Suprapubic skin (tissue), 4 donors: ENCODE data around the gene TPRG1.

Experiments
- CTCF ChIP-seq, 2 donors: fragments of 200-600 bp in 1 of 2; fragments of 450-650 bp in 1 of 2; sonication (generic) in 1 of 2; IDR thresholded peaks; one replicate each; pipeline ENCODE4 v1.5.1; 2016 to 2019; ENCODE audit warnings: antibody characterized with exemption in 2 of 2, mild to moderate bottlenecking in 1 of 2, moderate library complexity in 1 of 2
- EP300 ChIP-seq: sonication (generic); formaldehyde crosslinking; IDR thresholded peaks from one replicate; pipeline ENCODE4 v1.6.1; 2017; ENCODE audit warnings: antibody characterized with exemption
- POLR2A ChIP-seq, 2 donors: fragments of 450-650 bp; IDR thresholded peaks; one replicate each; pipeline ENCODE4 v1.6.1; 2017; ENCODE audit warnings: antibody characterized with exemption in 2 of 2, mild to moderate bottlenecking in 2 of 2, moderate library complexity in 2 of 2
- POLR2AphosphoS5 ChIP-seq, 3 donors: sonication (generic); formaldehyde crosslinking; IDR thresholded peaks; one replicate each; pipeline ENCODE4 v1.6.1; 2017; ENCODE audit warnings: antibody characterized with exemption in 3 of 3

GRCh38 chr3:189123595-189124387 lies 48.0 kb upstream of the TPRG1 start:
- TF ChIP-seq CTCF (IDR thresholded peaks at IDR 0.05) = no peak
- TF ChIP-seq POLR2AphosphoS5 (IDR thresholded peaks at IDR 0.05) = no peak
- TF ChIP-seq POLR2A (IDR thresholded peaks at IDR 0.05) = no peak
- no peak for TF ChIP-seq EP300
